GM10266 (cell line): Measurements from ENCODE around the gene ATXN2L.

ENCODE experiments used
- DNase-seq: peaks from one replicate; pipeline ENCODE4 v3.0.0; 2012; ENCODE audit errors: extremely low spot score
- TF ChIP-seq, protein P1 (sequence below): IDR thresholded peaks from 2 replicates; pipeline ENCODE4 v1.5.1; 2012; ENCODE audit warnings: mild to moderate bottlenecking, low read depth; ENCODE audit not compliant: control insufficient read depth, insufficient read depth; ENCODE audit errors: missing control alignments

ATXN2L gene

DNA sequence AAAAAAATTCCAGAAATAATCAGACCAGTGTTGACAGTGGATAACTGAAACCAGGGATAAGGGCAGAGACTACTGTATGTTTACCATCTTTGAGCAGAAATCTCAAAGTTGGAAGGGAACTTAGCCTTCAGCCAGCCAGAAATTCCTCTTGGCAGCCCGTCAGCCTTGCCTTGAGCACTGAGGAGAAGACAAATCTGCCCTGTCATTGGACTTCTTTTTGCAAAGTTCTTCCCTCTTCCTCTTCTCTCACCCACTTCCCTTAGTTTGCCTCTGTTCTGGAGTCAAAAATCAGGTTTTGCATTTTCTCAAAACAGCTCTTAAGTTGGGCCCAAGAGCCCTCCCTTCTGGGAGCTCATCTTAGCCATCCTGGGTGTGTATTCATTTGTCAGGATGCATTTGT, 17.1 kb downstream of the ATXN2L start:
- TF ChIP-seq, protein P1, sequence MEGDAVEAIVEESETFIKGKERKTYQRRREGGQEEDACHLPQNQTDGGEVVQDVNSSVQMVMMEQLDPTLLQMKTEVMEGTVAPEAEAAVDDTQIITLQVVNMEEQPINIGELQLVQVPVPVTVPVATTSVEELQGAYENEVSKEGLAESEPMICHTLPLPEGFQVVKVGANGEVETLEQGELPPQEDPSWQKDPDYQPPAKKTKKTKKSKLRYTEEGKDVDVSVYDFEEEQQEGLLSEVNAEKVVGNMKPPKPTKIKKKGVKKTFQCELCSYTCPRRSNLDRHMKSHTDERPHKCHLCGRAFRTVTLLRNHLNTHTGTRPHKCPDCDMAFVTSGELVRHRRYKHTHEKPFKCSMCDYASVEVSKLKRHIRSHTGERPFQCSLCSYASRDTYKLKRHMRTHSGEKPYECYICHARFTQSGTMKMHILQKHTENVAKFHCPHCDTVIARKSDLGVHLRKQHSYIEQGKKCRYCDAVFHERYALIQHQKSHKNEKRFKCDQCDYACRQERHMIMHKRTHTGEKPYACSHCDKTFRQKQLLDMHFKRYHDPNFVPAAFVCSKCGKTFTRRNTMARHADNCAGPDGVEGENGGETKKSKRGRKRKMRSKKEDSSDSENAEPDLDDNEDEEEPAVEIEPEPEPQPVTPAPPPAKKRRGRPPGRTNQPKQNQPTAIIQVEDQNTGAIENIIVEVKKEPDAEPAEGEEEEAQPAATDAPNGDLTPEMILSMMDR = no peak

DNA sequence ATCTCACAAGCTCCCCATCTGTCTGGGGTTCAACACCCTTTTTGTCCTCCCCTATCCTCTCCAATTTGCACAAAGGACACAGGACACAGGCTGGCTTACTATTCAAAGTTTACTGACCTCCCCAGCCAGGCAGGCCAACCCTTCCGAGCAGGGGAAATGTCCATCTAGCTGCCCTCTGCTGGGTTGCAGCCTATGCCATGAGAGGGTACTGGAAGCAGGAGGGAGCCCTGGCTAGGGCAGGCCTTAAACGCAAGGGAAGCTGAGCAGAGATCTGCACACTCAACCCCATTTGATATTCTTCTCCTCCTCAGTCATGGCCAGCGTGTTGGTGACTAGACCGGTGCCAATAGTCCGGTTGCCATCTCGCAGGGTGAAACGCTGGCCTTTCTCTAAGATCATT, 19.9 kb downstream of the ATXN2L start:
- no peak for DNase-seq

More for the DNA sequence above, 17.1 kb downstream of the ATXN2L start:
- DNase-seq = no peak

DNA sequence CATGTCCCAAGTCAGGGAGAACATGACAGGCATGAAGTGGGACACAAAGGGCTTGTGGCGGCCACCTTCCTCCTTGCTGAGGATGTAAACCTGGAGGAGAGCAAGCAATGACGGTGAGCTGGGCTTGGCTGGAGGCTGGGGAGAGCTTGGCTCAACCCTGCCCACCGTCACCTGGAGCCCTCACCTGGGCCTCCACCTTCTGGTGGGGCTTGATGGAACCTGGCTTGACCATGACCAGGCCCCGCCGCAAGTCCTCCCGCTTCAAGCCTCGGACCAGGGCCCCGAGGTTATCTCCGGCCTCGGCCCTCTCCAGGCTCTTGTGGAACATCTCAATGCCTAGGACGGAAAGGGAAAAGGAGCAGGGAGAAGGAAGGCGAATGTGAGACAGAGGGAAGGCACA, 21.0 kb downstream of the ATXN2L start:
- TF ChIP-seq, protein P1 = no peak
- DNase-seq = no peak

More for the DNA sequence above, 19.9 kb downstream of the ATXN2L start:
- TF ChIP-seq, protein P1 = no peak

DNA sequence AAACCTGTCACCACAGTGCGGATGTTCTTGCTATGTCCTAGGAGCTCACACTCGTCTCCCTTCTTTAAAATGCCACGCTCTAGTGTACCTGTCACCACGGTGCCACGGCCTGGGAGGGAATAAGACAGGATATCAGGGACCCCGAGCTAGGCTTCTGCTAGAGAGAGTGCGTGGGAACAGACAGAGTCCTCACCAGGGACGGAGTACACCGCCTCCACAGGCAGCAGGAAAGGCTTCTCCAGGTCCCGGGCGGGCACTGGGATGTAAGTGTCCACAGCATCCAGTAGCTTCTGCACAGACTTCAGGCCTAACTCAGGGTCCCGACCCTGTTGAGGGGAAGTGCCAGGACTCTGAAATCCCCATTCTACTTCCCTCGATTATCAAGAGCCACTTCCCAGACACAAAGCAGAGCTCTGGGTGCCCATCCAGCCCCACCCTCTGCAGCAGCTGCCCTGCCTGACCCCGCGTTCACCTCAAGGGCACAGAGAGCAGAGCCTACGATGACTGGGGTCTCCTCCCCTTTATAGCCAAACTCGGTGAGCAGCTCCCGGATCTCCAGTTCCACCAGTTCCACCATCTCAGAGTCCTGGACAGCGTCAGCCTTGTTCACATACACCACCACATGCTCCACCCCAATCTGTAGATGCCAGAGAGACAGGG, 21.6 kb downstream of the ATXN2L start:
- TF ChIP-seq, protein P1 = no peak
- DNase-seq = no peak

DNA sequence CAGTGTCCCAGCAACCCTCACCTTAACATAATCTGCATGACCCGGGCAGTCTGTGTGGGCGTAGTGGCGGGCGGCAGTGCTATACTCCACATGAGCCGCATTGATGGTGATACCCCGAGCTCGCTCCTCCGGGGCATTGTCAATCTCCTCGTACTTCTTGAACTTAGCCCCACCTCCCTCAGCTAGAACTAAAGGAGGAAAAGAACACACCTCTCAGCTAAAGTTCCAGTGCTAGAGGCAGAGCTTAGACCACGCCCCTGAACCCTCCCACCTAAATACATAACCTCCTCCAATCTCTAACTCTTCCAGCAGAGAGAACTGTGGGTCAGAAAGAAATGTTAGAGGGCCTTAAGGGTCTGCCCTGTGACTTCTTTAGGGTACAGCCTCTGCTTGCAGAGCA, 22.5 kb downstream of the ATXN2L start:
- no peak for DNase-seq
- TF ChIP-seq, protein P1 = no peak

DNA sequence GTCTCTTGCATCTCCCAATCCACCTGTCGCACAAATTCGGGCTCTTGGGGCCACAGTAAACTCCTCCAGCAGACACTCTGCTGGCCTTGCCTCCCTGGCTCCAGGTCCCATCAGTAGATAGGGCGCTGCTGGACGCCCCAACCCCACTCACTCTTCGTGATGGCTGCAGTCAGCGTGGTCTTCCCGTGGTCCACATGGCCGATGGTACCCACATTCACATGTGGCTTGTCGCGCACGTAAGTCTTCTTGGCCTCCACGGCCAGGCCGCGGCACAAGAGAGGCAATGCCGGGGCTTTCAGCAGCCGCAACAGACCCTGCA, 22.9 kb downstream of the ATXN2L start:
- TF ChIP-seq, protein P1 = no peak
- no peak for DNase-seq

DNA sequence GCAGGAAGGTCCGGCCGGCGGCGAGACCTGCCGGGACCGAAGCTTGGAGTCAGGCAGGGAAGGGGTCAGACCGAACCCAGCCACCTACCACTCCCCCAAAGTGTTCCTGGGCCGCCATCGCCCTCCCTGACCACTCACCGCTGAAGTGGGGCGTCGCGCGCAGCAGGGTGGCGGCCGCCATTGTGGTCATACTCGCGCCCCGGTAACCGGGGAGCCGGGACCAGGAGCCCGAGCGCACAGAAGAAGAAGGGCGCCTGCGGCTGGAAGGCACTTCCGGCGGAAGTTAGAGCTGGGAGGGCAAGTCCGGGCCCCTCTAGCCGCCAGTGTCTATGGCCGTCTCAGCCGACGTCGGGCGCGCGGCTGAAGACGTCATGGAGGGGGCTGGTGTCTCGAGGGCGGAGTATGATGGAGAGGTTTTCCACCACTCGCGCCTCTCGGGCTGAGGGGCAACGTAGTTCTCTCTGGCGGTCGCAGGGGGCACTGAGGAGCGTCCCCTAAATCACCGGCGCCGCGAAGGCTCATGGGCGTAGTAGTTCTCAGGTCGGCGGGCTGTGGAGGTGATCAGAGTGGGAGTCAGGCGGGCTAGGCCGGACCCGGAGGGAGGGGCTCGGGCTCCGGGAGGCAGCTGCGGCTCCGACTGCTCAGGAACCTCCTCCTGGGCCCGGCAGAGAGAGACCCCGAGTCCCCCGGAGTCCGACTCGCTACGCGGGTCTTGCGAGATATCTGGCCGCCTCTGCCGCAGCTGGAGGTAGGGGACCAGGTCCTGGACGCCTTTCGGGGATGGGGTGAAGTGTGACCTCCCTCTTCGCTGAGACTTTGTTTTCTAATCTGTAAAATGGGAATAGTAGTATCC, 23.5 kb downstream of the ATXN2L start, which contains the start of gene TUFM:
TSS of gene TUFM (minus strand) at position 269 of the 853 bp plus-strand sequence. CDS start at position 190, 79 bp downstream.
- DNase-seq = peak; percentile 95
- TF ChIP-seq, protein P1 = peak; percentile 81
